ENCODE measurements around the gene RNF166. TPM values are rescaled to one million over a fixed set of nuclear protein-coding genes. Genes with fewer than 3 reads are reported as not detected.

Gene RNF166
- total RNA-seq, 2 experiments from 2014 or later = 80.7 to 82.4 TPM

- intact Hi-C loops (cut with micrococcal nuclease) = no loop called here
- TF ChIP-seq, protein P1, sequence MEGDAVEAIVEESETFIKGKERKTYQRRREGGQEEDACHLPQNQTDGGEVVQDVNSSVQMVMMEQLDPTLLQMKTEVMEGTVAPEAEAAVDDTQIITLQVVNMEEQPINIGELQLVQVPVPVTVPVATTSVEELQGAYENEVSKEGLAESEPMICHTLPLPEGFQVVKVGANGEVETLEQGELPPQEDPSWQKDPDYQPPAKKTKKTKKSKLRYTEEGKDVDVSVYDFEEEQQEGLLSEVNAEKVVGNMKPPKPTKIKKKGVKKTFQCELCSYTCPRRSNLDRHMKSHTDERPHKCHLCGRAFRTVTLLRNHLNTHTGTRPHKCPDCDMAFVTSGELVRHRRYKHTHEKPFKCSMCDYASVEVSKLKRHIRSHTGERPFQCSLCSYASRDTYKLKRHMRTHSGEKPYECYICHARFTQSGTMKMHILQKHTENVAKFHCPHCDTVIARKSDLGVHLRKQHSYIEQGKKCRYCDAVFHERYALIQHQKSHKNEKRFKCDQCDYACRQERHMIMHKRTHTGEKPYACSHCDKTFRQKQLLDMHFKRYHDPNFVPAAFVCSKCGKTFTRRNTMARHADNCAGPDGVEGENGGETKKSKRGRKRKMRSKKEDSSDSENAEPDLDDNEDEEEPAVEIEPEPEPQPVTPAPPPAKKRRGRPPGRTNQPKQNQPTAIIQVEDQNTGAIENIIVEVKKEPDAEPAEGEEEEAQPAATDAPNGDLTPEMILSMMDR (IDR thresholded peaks at IDR 0.05) = no peak
- ATAC-seq (no peak), DNase-seq (no peak)
- no peak overlapping the region for H3K4me3 Mint-ChIP-seq
- no peaks in the 10 kb centered on the region for H3K27me3 Mint-ChIP-seq
- POLR2A ChIA-PET = no interaction called here
- H3K36me3 Mint-ChIP-seq (ENCODE audit: low read depth) = peaks cover 9% of the 10 kb centered on the region
- no peaks in the 10 kb centered on the region for H3K4me1 Mint-ChIP-seq (ENCODE audit: low read depth)
- no peak overlapping the region for H3K27ac Mint-ChIP-seq
- CTCF ChIA-PET = interaction anchor here (5.4 kb wide), 1 partner anchor 12 kb away, joined by 40 read pairs; no protein-coding TSS in a partner anchor
- no peaks in the 10 kb centered on the region for H3K9me3 Mint-ChIP-seq
Observed at GRCh38 chr16:88732961-88733294, 26.7 kb upstream of the RNF166 start.

DNA sequence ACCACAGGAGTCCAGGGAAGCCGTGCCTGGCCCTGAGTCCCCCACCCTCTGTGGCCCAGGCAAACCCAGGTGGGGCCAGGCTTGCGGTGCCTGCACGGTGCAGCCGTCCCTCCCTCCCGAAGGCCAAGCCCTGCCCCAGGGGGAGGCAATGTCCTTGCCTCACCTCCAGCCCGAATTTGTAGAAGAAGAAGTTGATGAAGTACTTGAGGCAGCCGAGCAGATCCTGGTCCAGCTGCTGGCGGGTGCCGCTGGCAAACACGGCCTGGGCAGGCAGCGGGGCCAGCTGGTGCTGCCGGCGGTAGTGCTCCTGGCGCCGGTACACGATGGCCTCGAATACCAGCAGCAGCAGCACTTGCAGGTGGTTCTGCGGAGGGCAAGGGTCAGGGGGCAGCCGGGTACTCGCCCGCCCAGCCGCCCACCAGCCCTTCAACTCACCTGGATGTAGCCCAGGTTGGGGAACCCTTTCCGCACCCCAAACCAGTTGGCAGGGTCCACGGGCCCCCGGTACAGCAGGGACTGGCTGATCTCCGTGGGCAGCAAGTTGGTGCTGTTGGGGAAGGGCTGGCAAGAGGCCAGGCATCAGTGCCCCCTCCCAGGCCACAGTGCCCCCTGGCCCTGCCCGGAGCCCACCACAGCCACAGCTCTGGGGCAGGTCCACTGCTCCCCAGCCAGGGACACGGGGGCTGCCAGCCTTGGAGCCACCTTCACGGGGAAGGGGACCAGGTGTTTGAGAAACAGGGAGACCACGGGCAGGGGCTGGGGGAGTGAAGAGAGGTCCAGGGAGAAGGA lies 26.2 kb upstream of the RNF166 start:
- Mint-ChIP-seq H3K36me3 (ENCODE audit: low read depth) (peaks cover 9% of the 10 kb centered on the region), H3K9me3 (no peaks in the 10 kb centered on the region), H3K4me1 (ENCODE audit: low read depth) (no peaks in the 10 kb centered on the region), H3K27me3 (no peaks in the 10 kb centered on the region), H3K27ac (no peak overlapping the region), H3K4me3 (no peak overlapping the region)
- DNase-seq = no peak
- TF ChIP-seq, protein P1 (IDR thresholded peaks at IDR 0.05) = no peak
- POLR2A ChIA-PET = no interaction called here
- CTCF ChIA-PET = interaction anchor here (5.4 kb wide), 1 partner anchor 13 kb away, joined by 40 read pairs; no protein-coding TSS in a partner anchor
- intact Hi-C loops (cut with micrococcal nuclease) = no loop called here
- ATAC-seq = no peak

- H3K27me3 Mint-ChIP-seq = no peaks in the 10 kb centered on the region
- DNase-seq = no peak
- CTCF ChIA-PET = no interaction called here
- H3K4me3 Mint-ChIP-seq = no peak overlapping the region
- POLR2A ChIA-PET = no interaction called here
- no peaks in the 10 kb centered on the region for H3K9me3 Mint-ChIP-seq
- intact Hi-C loops (cut with micrococcal nuclease) = no loop called here
- H3K36me3 Mint-ChIP-seq (ENCODE audit: low read depth) = peaks cover 9% of the 10 kb centered on the region
- no peak overlapping the region for H3K27ac Mint-ChIP-seq
- H3K4me1 Mint-ChIP-seq (ENCODE audit: low read depth) = no peaks in the 10 kb centered on the region
- no peak for ATAC-seq
- TF ChIP-seq, protein P1 (IDR thresholded peaks at IDR 0.05) = no peak
Observed at GRCh38 chr16:88731699-88732098, 25.5 kb upstream of the RNF166 start.

GRCh38 chr16:88730632-88731607 lies 24.7 kb upstream of the RNF166 start:
- ChIA-PET CTCF (no interaction called here), POLR2A (no interaction called here)
- Mint-ChIP-seq H3K27me3 (no peaks in the 10 kb centered on the region), H3K9me3 (no peaks in the 10 kb centered on the region), H3K36me3 (ENCODE audit: low read depth) (peaks cover 11% of the 10 kb centered on the region), H3K4me3 (no peak overlapping the region), H3K27ac (no peak overlapping the region), H3K4me1 (ENCODE audit: low read depth) (no peaks in the 10 kb centered on the region)
- no peak for DNase-seq
- intact Hi-C loops (cut with micrococcal nuclease) = no loop called here
- TF ChIP-seq, protein P1 (IDR thresholded peaks at IDR 0.05) = no peak
- no peak for ATAC-seq

- ATAC-seq (no peak), DNase-seq (no peak)
- ChIA-PET POLR2A (no interaction called here), CTCF (no interaction called here)
- Mint-ChIP-seq H3K4me1 (ENCODE audit: low read depth) (no peaks in the 10 kb centered on the region), H3K36me3 (ENCODE audit: low read depth) (peaks cover 14% of the 10 kb centered on the region), H3K27ac (no peak overlapping the region), H3K27me3 (no peaks in the 10 kb centered on the region), H3K4me3 (no peak overlapping the region), H3K9me3 (no peaks in the 10 kb centered on the region)
- intact Hi-C loops (cut with micrococcal nuclease) = no loop called here
- TF ChIP-seq, protein P1 (IDR thresholded peaks at IDR 0.05) = no peak
Observed at GRCh38 chr16:88727871-88728270, 21.7 kb upstream of the RNF166 start.
